Epithelial cell of proximal tubule (primary cell): ENCODE results near the gene ZNF438. TPM values are rescaled to one million over a fixed set of nuclear protein-coding genes. Genes with fewer than 3 reads are reported as not detected.
A peak's percentile ranks its signal among the peaks of the same experiment; 100 is the strongest.
"Not testable (repeated sequence)": the region's sequence is repeated elsewhere in the genome, so short reads cannot be mapped to it uniquely, and the experiment has no call there.

Experiments
- DNase-seq: peaks from one replicate; pipeline ENCODE4 v3.0.0-alpha.2; 2011; ENCODE audit warnings: low read depth
- H3K4me3 ChIP-seq: 2 replicates; pipeline ENCODE4 v1.5.1; 2011; ENCODE audit warnings: low read depth, mild to moderate bottlenecking, low read length
- CTCF ChIP-seq: conservative IDR thresholded peaks from 2 replicates; pipeline ENCODE4 v1.5.1; 2012; ENCODE audit warnings: low read depth, mild to moderate bottlenecking, low read length
- total RNA-seq: library from RNA; depleted of rRNA; stranded (reverse); fragments of >200 nt; gene quantifications from 2 replicates; pipeline ENCODE4 v1.2.3, GENCODE V29; 2015

Gene ZNF438
- total RNA-seq, 1 donor from 2014 or later = 4.2 TPM

GRCh38 chr10:31063841-31064240 is 32.2 kb upstream of the ZNF438 start:
- no peak for TF ChIP-seq CTCF
- no peak overlapping the region for H3K4me3 ChIP-seq
- DNase-seq = no peak

DNA sequence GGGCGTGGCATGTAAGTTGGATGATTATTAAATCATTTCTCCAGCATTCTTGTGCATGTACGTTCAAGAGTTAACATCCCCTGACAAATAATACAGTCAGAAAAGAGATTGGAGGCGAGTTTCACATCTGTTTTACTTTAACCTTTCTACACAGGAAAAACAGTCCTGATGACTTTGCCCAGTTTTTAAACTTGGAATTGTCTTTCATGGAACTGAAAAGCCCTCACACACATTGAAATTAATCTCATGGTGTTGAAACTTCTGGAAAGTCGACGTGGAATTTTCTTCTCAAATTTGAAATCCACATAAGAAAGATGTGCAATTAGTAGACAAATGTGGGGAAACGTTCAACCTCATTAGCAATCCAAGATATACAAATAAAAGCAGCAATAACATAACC is 31.2 kb upstream of the ZNF438 start:
- no peak for DNase-seq
- no peak overlapping the region for H3K4me3 ChIP-seq
- TF ChIP-seq CTCF = no peak

GRCh38 chr10:31061941-31062340 is 30.3 kb upstream of the ZNF438 start:
- H3K4me3 ChIP-seq = no peak overlapping the region
- DNase-seq = no peak
- no peak for TF ChIP-seq CTCF

- no peak for TF ChIP-seq CTCF
- no peak overlapping the region for H3K4me3 ChIP-seq
- DNase-seq = no peak
Measured at GRCh38 chr10:31058795-31059703, 27.4 kb upstream of the ZNF438 start.

DNA sequence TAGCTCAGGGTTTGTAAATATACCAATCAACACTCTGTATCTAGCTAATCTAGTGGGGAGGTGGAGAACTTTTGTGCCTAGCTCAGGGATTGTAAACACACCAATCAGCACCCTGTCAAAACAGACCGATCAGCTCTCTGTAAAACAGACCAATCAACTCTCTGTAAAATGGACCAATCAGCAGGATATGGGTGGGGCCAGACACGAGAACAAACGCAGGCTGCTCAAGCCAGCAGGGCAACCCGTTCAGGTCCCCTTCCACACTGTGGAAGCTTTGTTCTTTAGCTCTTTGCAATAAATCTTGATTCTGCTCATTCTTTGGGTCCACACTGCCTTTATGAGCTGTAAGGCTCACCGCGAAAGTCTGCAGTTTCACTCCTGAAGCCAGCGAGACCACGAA is 25.0 kb upstream of the ZNF438 start:
- DNase-seq = not testable (repeated sequence)

GRCh38 chr10:31055573-31056251 is 24.0 kb upstream of the ZNF438 start:
- TF ChIP-seq CTCF = no peak
- H3K4me3 ChIP-seq = no peak overlapping the region
- no peak for DNase-seq

More for the DNA sequence above, 25.0 kb upstream of the ZNF438 start:
- H3K4me3 ChIP-seq = not testable (repeated sequence)

GRCh38 chr10:31051703-31052102 is 20.0 kb upstream of the ZNF438 start:
- no peak overlapping the region for H3K4me3 ChIP-seq
- DNase-seq = peak; percentile 47
- TF ChIP-seq CTCF = no peak
